H1 (cell line): Measurements from ENCODE around the gene FOXL1. TPM values are rescaled to one million over a fixed set of nuclear protein-coding genes. Genes with fewer than 3 reads are reported as not detected.

Experiments
- CTCF ChIA-PET: fragments of 300-600 bp; sonication (Branson Sonifier 250); formaldehyde crosslinking; loops from one replicate; lab custom pipeline; 2021; ENCODE audit not compliant: partially characterized antibody; lab: Charles Lee
- POLR2A ChIA-PET: fragments of 300-600 bp; sonication (Branson Sonifier 250); formaldehyde crosslinking; loops from one replicate; lab custom pipeline; 2021; ENCODE audit warnings: inconsistent platforms; ENCODE audit not compliant: partially characterized antibody; lab: Charles Lee
- DNase-seq, 2 experiments: peaks; one replicate each; pipeline versions ENCODE4 v3.0.0 to v3.0.0-alpha.2; 2010 to 2022; ENCODE audit warnings: low spot score in 2 of 2, low read depth in 1 of 2, mixed read lengths in 1 of 2
- FAIRE-seq: peaks from 2 replicates; lab custom pipeline; 2011; peaks lifted over from hg19 to GRCh38; lab: Jason Lieb, UNC
- H2AFZ ChIP-seq: 2 replicates; pipeline ENCODE4 v1.8.1; 2012; ENCODE audit warnings: low read length, inconsistent platforms
- H2AK5ac ChIP-seq: 2 replicates; pipeline ENCODE4 v1.6.1; 2013; ENCODE audit warnings: low read depth, low read length
- H2BK120ac ChIP-seq: replicated peaks from 2 replicates; pipeline ENCODE3; 2013; ENCODE audit warnings: low read depth, low read length, inconsistent platforms
- H2BK12ac ChIP-seq: 2 replicates; pipeline ENCODE4 v1.6.1; 2013; ENCODE audit warnings: low read depth, low read length
- H2BK15ac ChIP-seq: 2 replicates; pipeline ENCODE4 v1.6.1; 2013; ENCODE audit warnings: low read length
- H2BK20ac ChIP-seq: 2 replicates; pipeline ENCODE4 v1.6.1; 2013; ENCODE audit warnings: low read length
- H2BK5ac ChIP-seq: 2 replicates; pipeline ENCODE4 v1.6.1; 2013; ENCODE audit warnings: low read depth, low read length
- H3K14ac ChIP-seq: 2 replicates; pipeline ENCODE4 v1.6.1; 2013; ENCODE audit warnings: inconsistent platforms; ENCODE audit not compliant: insufficient read length
- H3K18ac ChIP-seq: 2 replicates; pipeline ENCODE4 v1.6.1; 2013; ENCODE audit warnings: low read length; ENCODE audit errors: extremely low read depth
- H3K23ac ChIP-seq: 2 replicates; pipeline ENCODE4 v1.6.1; 2013; ENCODE audit warnings: inconsistent platforms; ENCODE audit not compliant: insufficient read length
- H3K23me2 ChIP-seq: 2 replicates; pipeline ENCODE4 v1.6.1; 2013; ENCODE audit warnings: low read depth, low read length
- H3K27ac ChIP-seq: 2 replicates; pipeline ENCODE4 v1.6.1; 2011; ENCODE audit warnings: low read depth, low read length, inconsistent platforms
- H3K27me3 ChIP-seq, 4 experiments: replicated peaks in 1 of 4; 1 replicate in 1 of 4; 2 replicates in 3 of 4; pipeline versions ENCODE4 v1.6.1 to v1.8.1; 2011 to 2013; ENCODE audit warnings: low read length in 3 of 4, mild to moderate bottlenecking in 3 of 4, inconsistent platforms in 2 of 4, mixed read lengths in 2 of 4, moderate library complexity in 1 of 4; ENCODE audit not compliant: control insufficient read depth in 3 of 4, insufficient read depth in 3 of 4; ENCODE audit errors: extremely low read depth in 1 of 4
- H3K36me3 ChIP-seq, 4 experiments: 2 replicates each; pipeline versions ENCODE4 v1.6.1 to v1.8.1; 2011 to 2013; ENCODE audit warnings: mild to moderate bottlenecking in 4 of 4, low read length in 3 of 4, moderate library complexity in 2 of 4, control low read depth in 1 of 4, inconsistent platforms in 1 of 4; ENCODE audit not compliant: insufficient read depth in 4 of 4, control insufficient read depth in 2 of 4
- H3K4ac ChIP-seq: replicated peaks from 2 replicates; pipeline ENCODE3; 2013; ENCODE audit warnings: low read length, low read depth, mixed read lengths, inconsistent platforms; ENCODE audit not compliant: insufficient read length
- H3K4me1 ChIP-seq, 4 experiments: replicated peaks in 1 of 4; 1 replicate in 1 of 4; 2 replicates in 3 of 4; pipeline versions ENCODE4 v1.6.1 to v1.8.1; 2011 to 2013; ENCODE audit warnings: low read length in 3 of 4, inconsistent platforms in 2 of 4, mixed read lengths in 1 of 4; ENCODE audit not compliant: insufficient read depth in 4 of 4, control insufficient read depth in 3 of 4
- H3K4me2 ChIP-seq, 2 experiments: 2 replicates each; pipeline versions ENCODE4 v1.6.1 to v1.8.1; 2011 to 2013; ENCODE audit warnings: low read depth in 2 of 2, low read length in 2 of 2, control low read depth in 1 of 2, inconsistent platforms in 1 of 2, mild to moderate bottlenecking in 1 of 2; ENCODE audit not compliant: insufficient read depth in 1 of 2
- H3K4me3 ChIP-seq, 4 experiments: fragments of 200-600, 300-600 bp in 1 of 4; sonication (generic), shearing (Covaris generic), sonication (Bioruptor Twin) in 1 of 4; 2 replicates each; pipeline versions ENCODE4 v1.5.1 to v1.8.1; 2011 to 2016; ENCODE audit warnings: low read length in 4 of 4, low read depth in 3 of 4, control low read depth in 2 of 4, inconsistent platforms in 2 of 4, mild to moderate bottlenecking in 2 of 4, mixed read lengths in 1 of 4, moderate library complexity in 1 of 4; ENCODE audit not compliant: insufficient read depth in 2 of 4; ENCODE audit errors: extremely low read depth in 1 of 4
- H3K56ac ChIP-seq: replicated peaks from 2 replicates; pipeline ENCODE3; 2013; ENCODE audit warnings: low read depth, mild to moderate bottlenecking, mixed read lengths, low read length, inconsistent platforms; ENCODE audit not compliant: insufficient read length
- H3K79me1 ChIP-seq: 2 replicates; pipeline ENCODE4 v1.6.1; 2013; ENCODE audit warnings: low read depth, low read length, control low read depth
- H3K79me2 ChIP-seq, 2 experiments: 2 replicates each; pipeline versions ENCODE4 v1.6.1 to v1.8.1; 2012 to 2013; ENCODE audit warnings: low read length in 2 of 2, mild to moderate bottlenecking in 2 of 2, inconsistent platforms in 1 of 2; ENCODE audit not compliant: insufficient read depth in 2 of 2, control insufficient read depth in 1 of 2
- H3K9ac ChIP-seq, 4 experiments: replicated peaks in 1 of 4; 1 replicate in 1 of 4; 2 replicates in 3 of 4; pipeline versions ENCODE4 v1.6.1 to v1.8.1; 2011 to 2013; ENCODE audit warnings: low read depth in 3 of 4, low read length in 3 of 4, control low read depth in 2 of 4, mild to moderate bottlenecking in 2 of 4, moderate library complexity in 2 of 4, inconsistent platforms in 1 of 4; ENCODE audit errors: extremely low read depth in 1 of 4
- H3K9me3 ChIP-seq, 2 experiments: 2 replicates each; pipeline versions ENCODE4 v1.6.1 to v1.8.1; 2012 to 2013; ENCODE audit warnings: mild to moderate bottlenecking in 2 of 2, moderate library complexity in 2 of 2, control low read depth in 1 of 2, inconsistent platforms in 1 of 2, low read depth in 1 of 2, low read length in 1 of 2, mixed read lengths in 1 of 2; ENCODE audit not compliant: insufficient read depth in 2 of 2
- H4K20me1 ChIP-seq, 2 experiments: replicated peaks in 1 of 2; 2 replicates each; pipeline versions ENCODE3 to v1.8.1; 2011 to 2013; ENCODE audit warnings: inconsistent platforms in 2 of 2, low read length in 2 of 2, mild to moderate bottlenecking in 1 of 2; ENCODE audit not compliant: insufficient read depth in 2 of 2, control insufficient read depth in 1 of 2
- H4K5ac ChIP-seq: 2 replicates; pipeline ENCODE4 v1.6.1; 2013; ENCODE audit warnings: low read length, low read depth, mixed read lengths, inconsistent platforms; ENCODE audit not compliant: insufficient read length
- H4K8ac ChIP-seq: 2 replicates; pipeline ENCODE4 v1.8.0; 2013; ENCODE audit warnings: mild to moderate bottlenecking, moderate library complexity, low read length, inconsistent platforms; ENCODE audit not compliant: insufficient read depth; ENCODE audit errors: extremely low read depth
- H4K91ac ChIP-seq: replicated peaks from 2 replicates; pipeline ENCODE3; 2013; ENCODE audit warnings: low read length, mixed read lengths, inconsistent platforms; ENCODE audit not compliant: insufficient read length
- CBX5 ChIP-seq: fragments of 300-800, 300-1000 bp; sonication (generic); IDR thresholded peaks from 2 replicates; pipeline ENCODE4 v1.7.1; 2016; ENCODE audit warnings: antibody characterized with exemption, low read length, low read depth
- CTBP2 ChIP-seq: IDR thresholded peaks from 2 replicates; pipeline ENCODE4 v1.7.0; 2011; ENCODE audit warnings: borderline replicate concordance, mild to moderate bottlenecking, moderate library complexity, mixed read lengths, low read length; ENCODE audit not compliant: insufficient read depth, insufficient read length
- GABPA ChIP-seq: IDR thresholded peaks from 2 replicates; pipeline ENCODE4 v1.6.1; 2011; ENCODE audit warnings: mild to moderate bottlenecking, low read length, moderate library complexity, borderline replicate concordance; ENCODE audit not compliant: insufficient read depth
- HDAC6 ChIP-seq: IDR thresholded peaks from one replicate; pipeline ENCODE4 v1.7.1; 2012; ENCODE audit warnings: low read depth, mild to moderate bottlenecking, inconsistent platforms, low read length, moderate library complexity
- SP2 ChIP-seq: IDR thresholded peaks from 2 replicates; pipeline ENCODE4 v1.6.1; 2012; ENCODE audit warnings: mild to moderate bottlenecking, low read length, inconsistent platforms
- WGBS, 2 experiments: shearing (Covaris generic) in 1 of 2; methylation state at CpG; one replicate each; pipeline versions ENCODE4 v1.1.6 to v1.1.7; 2013 to 2015; ENCODE audit warnings: low lambda C conversion rate in 2 of 2, mixed read lengths in 2 of 2, inconsistent platforms in 1 of 2, low coverage in 1 of 2, missing lambda C conversion rate in 1 of 2; ENCODE audit not compliant: insufficient replicate concordance in 2 of 2, insufficient coverage in 1 of 2, insufficient read length in 1 of 2; ENCODE audit errors: extremely low coverage in 1 of 2, missing lambda C conversion rate in 1 of 2; 5-methylcytosine and 5-hydroxymethylcytosine counted together
- polyA plus RNA-seq, 7 experiments: library from polyadenylated mRNA; depleted of rRNA in 3 of 7; stranded (reverse) in 5 of 7; unstranded in 2 of 7; fragments of >200 nt in 5 of 7; fragments of 200-250 nt in 2 of 7; gene quantifications; 1 replicate in 5 of 7; 2 replicates in 1 of 7; 4 replicates in 1 of 7; pipeline versions ENCODE4 v1.2.1 to v1.2.3, GENCODE V29; 2011 to 2013; ENCODE audit warnings: missing spikeins in 2 of 7, mixed read lengths in 2 of 7
- total RNA-seq: library from RNA; stranded (reverse); fragmentation: NEBNext Ultra II Directional; extraction: Animal tissue kit (Norgen Biotek cat#: 25700); gene quantifications from 2 replicates; pipeline ENCODE4 v1.2.1, GENCODE V29; 2021

Gene FOXL1
- total and polyA plus RNA-seq, 2 of the 8 experiments (the other 6 are each of a cell fraction or from before 2014, with no cell fraction given): 0.03 TPM; not detected in 1

GRCh38 chr16:86625821-86626220 is 47.5 kb downstream of the FOXL1 start:
- no peak overlapping the region for H4K91ac ChIP-seq
- H3K79me1 ChIP-seq: no peaks in the 10 kb centered on the region
- H2BK12ac ChIP-seq: no peak overlapping the region
- H3K18ac ChIP-seq: no peak overlapping the region
- no peak overlapping the region for H2AK5ac ChIP-seq
- POLR2A ChIA-PET: no interaction called here
- H3K56ac ChIP-seq: no peak overlapping the region
- no peaks in the 10 kb centered on the region for H3K36me3 ChIP-seq
- H2BK5ac ChIP-seq: no peak overlapping the region
- no peak overlapping the region for H2BK15ac ChIP-seq
- H2BK20ac ChIP-seq: no peak overlapping the region
- H4K20me1 ChIP-seq: no peaks in the 10 kb centered on the region
- FAIRE-seq: no peak
- no peak overlapping the region for H4K8ac ChIP-seq
- no peak overlapping the region for H2BK120ac ChIP-seq
- 90% methylated on average over 7 of the region's 7 CpGs; no CpG with 5 or more reads in 1 of the 2 experiments for WGBS, 2 experiments
- H3K27ac ChIP-seq: no peak overlapping the region
- no peak overlapping the region for H3K4me2 ChIP-seq
- H3K4ac ChIP-seq: no peak overlapping the region
- CTCF ChIA-PET: interaction anchor here (1.0 kb wide), 1 partner anchor 653 kb away, joined by 4 read pairs; no protein-coding TSS in a partner anchor
- TF ChIP-seq GABPA (no peak), CTBP2 (no peak), HDAC6 (no peak), SP2 (no peak), CBX5 (no peak)
- TF ChIP-seq, all 59 proteins: peak for 0
- no peak overlapping the region for H3K4me3 ChIP-seq
- 0 out of 7 replicates have a peak, but pooled peaks cover 0 to 2% (median 0%) of the 10 kb centered on the region in 4 experiments for H3K27me3 ChIP-seq
- no peak overlapping the region for H3K9ac ChIP-seq
- H3K79me2 ChIP-seq: no peaks in the 10 kb centered on the region
- no peak overlapping the region for H3K14ac ChIP-seq
- no peak overlapping the region for H3K23ac ChIP-seq
- H3K9me3 ChIP-seq: no peaks in the 10 kb centered on the region
- H3K23me2 ChIP-seq: no peaks in the 10 kb centered on the region
- H4K5ac ChIP-seq: no peak overlapping the region
- no peaks in the 10 kb centered on the region; a peak in 1 of 7 replicates for H3K4me1 ChIP-seq
- DNase-seq: no peak
- H2AFZ ChIP-seq: no peak overlapping the region
